ENCODE results near the gene WDR38. TPM values are rescaled to one million over a fixed set of nuclear protein-coding genes. Genes with fewer than 3 reads are reported as not detected.

Gene WDR38
- total and polyA plus RNA-seq, 3 experiments from 2014 or later = not detected

DNA sequence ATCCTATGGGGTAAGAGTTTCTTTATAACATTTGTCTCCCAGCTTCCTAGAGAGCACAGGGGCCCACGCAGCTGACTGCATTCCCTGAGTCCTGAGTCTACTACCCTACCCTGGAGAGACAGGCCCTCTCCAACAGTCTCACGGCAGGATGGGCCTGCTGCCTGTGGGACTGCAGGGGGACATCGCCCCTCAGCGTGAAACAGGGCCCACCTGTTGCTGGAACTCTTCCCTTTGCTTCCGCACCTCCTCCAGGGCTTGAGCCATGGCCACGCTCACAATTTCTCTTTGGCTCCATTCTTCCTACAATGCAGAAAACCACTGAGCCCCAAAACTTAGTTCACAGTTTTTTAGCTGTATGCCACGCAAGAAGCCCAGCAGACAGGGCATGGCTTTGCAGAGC, 36.9 kb downstream of the WDR38 start:
- ChIA-PET POLR2A (no interaction called here), CTCF (interaction anchor here (1.0 to 1.6 kb wide), 3 partner anchors 14 to 37 kb away, joined by 3 to 5 read pairs (median 4); partner anchors contain the start of gene WDR38)
- Mint-ChIP-seq H3K4me1 (peaks cover 7 to 9% (median 8%) of the 10 kb centered on the region in 3 donors), H3K36me3 (peaks cover 8 to 86% (median 25%) of the 10 kb centered on the region in 3 donors), H3K9me3 (no peaks in the 10 kb centered on the region), H3K27me3 (peaks cover 0 to 1% of the 10 kb centered on the region in 2 donors), H3K27ac (no peak overlapping the region), H3K4me3 (no peak overlapping the region)
- peaks cover 35% of the 10 kb centered on the region for H3K36me3 ChIP-seq (ENCODE audit: insufficient read depth, low read length)
- H3K4me1 ChIP-seq (ENCODE audit: insufficient read depth, low read length) = no peaks in the 10 kb centered on the region
- H3K27me3 ChIP-seq (ENCODE audit: insufficient read depth, low read length, poor library complexity, severe bottlenecking) = no peaks in the 10 kb centered on the region
- H3K9me3 ChIP-seq (ENCODE audit: low read length) = no peaks in the 10 kb centered on the region
- H3K27ac ChIP-seq (ENCODE audit: low read depth, low read length) = no peak overlapping the region
- no peak for DNase-seq
- no peak overlapping the region for H3K4me3 ChIP-seq (ENCODE audit: low read length)

DNA sequence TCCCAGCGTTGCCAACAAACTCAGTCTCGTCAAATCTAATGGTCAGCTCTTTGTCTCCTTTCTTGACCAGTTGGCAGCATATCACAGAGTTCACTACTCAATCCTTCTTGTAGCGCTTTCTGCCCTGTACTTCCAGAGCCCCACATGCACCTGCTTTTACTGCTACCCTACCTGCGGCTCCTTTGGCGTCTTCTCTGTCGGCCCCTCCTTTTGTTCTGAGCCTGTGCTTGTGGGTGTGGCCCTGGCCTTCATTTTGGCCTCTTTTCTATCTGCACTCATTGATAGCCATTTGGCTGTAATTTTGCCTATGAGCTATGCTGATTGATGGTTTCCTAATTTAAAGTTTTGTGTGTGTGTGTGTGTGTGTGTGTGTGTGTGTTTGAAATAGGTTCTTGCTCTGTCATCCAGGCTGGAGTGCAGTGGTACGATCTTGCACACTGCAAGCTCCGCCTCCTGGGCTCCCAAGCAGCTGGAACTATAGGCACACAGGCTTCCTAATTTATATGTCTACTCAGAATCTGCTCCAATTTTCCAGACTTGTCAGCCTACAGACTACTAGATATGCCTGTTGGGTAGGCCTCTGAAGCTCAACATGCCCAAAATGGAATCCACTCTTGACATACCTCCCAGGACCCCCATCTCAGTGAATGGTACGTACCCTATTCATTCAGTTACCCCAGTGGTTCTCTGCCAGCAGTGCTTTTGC, 40.9 kb downstream of the WDR38 start:
- H3K9me3 Mint-ChIP-seq = no peaks in the 10 kb centered on the region
- Histone ChIP-seq H3K4me1 (ENCODE audit: insufficient read depth, low read length) (no peaks in the 10 kb centered on the region), H3K27me3 (ENCODE audit: insufficient read depth, low read length, poor library complexity, severe bottlenecking) (no peaks in the 10 kb centered on the region), H3K4me3 (ENCODE audit: low read length) (no peak overlapping the region), H3K36me3 (ENCODE audit: insufficient read depth, low read length) (peaks cover 35% of the 10 kb centered on the region), H3K27ac (ENCODE audit: low read depth, low read length) (no peak overlapping the region), H3K9me3 (ENCODE audit: low read length) (no peaks in the 10 kb centered on the region)
- peaks cover 8 to 78% (median 22%) of the 10 kb centered on the region in 3 donors for H3K36me3 Mint-ChIP-seq
- no peak for DNase-seq
- ChIA-PET POLR2A (interaction anchor here (1.1 kb wide), 1 partner anchor 123 kb away, joined by 3 read pairs; no protein-coding TSS in a partner anchor), CTCF (interaction anchor here (0.7 to 4.2 kb wide), 6 partner anchors 9 to 41 kb away, joined by 4 to 16 read pairs (median 6); partner anchors contain the start of genes RPL35 and WDR38)
- no peaks in the 10 kb centered on the region for H3K27me3 Mint-ChIP-seq
- peak overlapping the region in 6 of 8 donors; percentile 15 to 68 (median 57) for H3K27ac Mint-ChIP-seq
- H3K4me3 Mint-ChIP-seq = no peak overlapping the region
- peaks cover 12 to 16% (median 15%) of the 10 kb centered on the region in 3 donors for H3K4me1 Mint-ChIP-seq

DNA sequence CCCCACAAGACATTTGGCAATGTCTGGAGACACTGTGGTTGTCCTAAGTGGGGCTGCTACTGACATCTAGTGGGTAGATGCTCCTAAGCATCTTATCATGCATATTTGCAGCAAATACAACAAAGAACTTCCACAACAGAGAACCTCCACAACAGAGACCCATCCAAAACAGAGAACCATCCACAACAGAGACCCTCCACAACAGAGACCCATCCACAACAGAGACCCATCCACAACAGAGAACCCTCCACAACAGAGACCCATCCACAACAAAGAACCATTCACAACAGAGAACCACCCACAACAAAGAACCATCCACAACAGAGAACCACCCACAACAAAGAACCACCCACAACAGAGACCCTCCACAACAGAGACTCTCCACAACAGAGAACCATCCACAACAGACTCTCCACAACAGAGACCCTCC, 41.5 kb downstream of the WDR38 start:
- peaks cover 32% of the 10 kb centered on the region for H3K36me3 ChIP-seq (ENCODE audit: insufficient read depth, low read length)
- no peaks in the 10 kb centered on the region for H3K4me1 ChIP-seq (ENCODE audit: insufficient read depth, low read length)
- H3K27me3 Mint-ChIP-seq = no peaks in the 10 kb centered on the region
- peak overlapping the region in 7 of 8 donors; percentile 15 to 91 (median 58) for H3K27ac Mint-ChIP-seq
- peak overlapping the region in 3 of 7 donors; percentile 35 to 78 (median 62) for H3K4me3 Mint-ChIP-seq
- peak; percentile 7 to 88 (median 60) for DNase-seq
- H3K27ac ChIP-seq (ENCODE audit: low read depth, low read length) = no peak overlapping the region
- no peak overlapping the region for H3K4me3 ChIP-seq (ENCODE audit: low read length)
- no peaks in the 10 kb centered on the region for H3K9me3 Mint-ChIP-seq
- H3K9me3 ChIP-seq (ENCODE audit: low read length) = no peaks in the 10 kb centered on the region
- peaks cover 12 to 16% (median 15%) of the 10 kb centered on the region in 3 donors for H3K4me1 Mint-ChIP-seq
- H3K27me3 ChIP-seq (ENCODE audit: insufficient read depth, low read length, poor library complexity, severe bottlenecking) = no peaks in the 10 kb centered on the region
- CTCF ChIA-PET = interaction anchor here (1.6 to 4.2 kb wide), 3 partner anchors 25 to 42 kb away, joined by 4 to 16 read pairs (median 8); partner anchors contain the start of genes RPL35 and WDR38
- POLR2A ChIA-PET = no interaction called here
- H3K36me3 Mint-ChIP-seq = peaks cover 5 to 78% (median 19%) of the 10 kb centered on the region in 3 donors

DNA sequence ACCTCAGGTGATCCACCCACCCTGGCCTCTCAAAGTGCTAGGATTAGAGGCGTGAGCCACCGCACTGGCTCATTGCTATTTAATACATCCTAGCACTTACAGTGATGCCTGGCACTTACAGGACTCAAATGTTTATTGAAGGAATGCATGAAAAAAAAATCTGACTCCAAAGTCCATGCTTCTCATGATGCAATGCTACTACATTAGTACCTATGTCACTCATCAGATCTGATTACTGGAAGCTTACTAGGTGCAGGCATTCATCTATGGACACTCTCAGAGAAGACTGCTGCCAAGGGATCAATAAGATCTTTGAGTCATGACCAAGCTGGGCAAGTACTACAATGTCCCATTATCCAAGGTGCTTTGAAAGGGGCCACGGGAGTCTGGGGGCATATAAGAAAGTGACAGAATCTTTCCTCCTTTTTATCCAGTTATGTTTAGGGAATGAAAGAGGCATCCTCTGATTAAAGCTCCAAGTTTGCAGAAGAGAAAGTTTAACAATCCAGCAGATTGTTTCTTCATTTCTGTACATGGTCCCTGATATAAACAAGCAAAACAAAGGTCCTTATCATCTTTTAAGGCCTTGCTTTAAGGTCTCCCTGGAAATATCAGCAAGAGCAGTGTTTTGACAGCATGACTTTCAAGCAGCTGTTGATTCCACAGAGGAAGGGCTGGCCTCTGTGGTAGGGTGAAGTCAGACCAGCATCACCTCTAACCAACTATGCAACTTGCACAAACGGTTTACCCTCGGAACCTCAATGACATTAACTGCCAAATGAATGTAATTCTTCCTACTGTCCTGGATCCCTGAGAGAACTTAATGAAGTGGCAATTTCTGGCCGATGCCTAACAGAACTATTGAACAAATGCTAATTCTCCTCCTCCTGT, 44.6 kb downstream of the WDR38 start:
- H3K4me3 ChIP-seq (ENCODE audit: low read length) = no peak overlapping the region
- H3K36me3 Mint-ChIP-seq = peaks cover 5 to 71% (median 24%) of the 10 kb centered on the region in 3 donors
- peaks cover 16% of the 10 kb centered on the region for H3K36me3 ChIP-seq (ENCODE audit: insufficient read depth, low read length)
- H3K4me1 Mint-ChIP-seq = peaks cover 12 to 16% (median 15%) of the 10 kb centered on the region in 3 donors
- no peaks in the 10 kb centered on the region for H3K9me3 Mint-ChIP-seq
- H3K4me3 Mint-ChIP-seq = no peak overlapping the region
- CTCF ChIA-PET = interaction anchor here (1.0 to 1.8 kb wide), 2 partner anchors 11 to 125 kb away, joined by 3 to 4 read pairs; no protein-coding TSS in a partner anchor
- no peaks in the 10 kb centered on the region for H3K27me3 ChIP-seq (ENCODE audit: insufficient read depth, low read length, poor library complexity, severe bottlenecking)
- POLR2A ChIA-PET = interaction anchor here (0.5 kb wide), 1 partner anchor 107 kb away, joined by 3 read pairs; no protein-coding TSS in a partner anchor
- peak overlapping the region in 2 of 8 donors; percentile 2 to 4 for H3K27ac Mint-ChIP-seq
- no peak for DNase-seq
- no peaks in the 10 kb centered on the region for H3K9me3 ChIP-seq (ENCODE audit: low read length)
- H3K4me1 ChIP-seq (ENCODE audit: insufficient read depth, low read length) = no peaks in the 10 kb centered on the region
- H3K27ac ChIP-seq (ENCODE audit: low read depth, low read length) = no peak overlapping the region
- peaks cover 0 to under 1% of the 10 kb centered on the region in 2 donors for H3K27me3 Mint-ChIP-seq

DNA sequence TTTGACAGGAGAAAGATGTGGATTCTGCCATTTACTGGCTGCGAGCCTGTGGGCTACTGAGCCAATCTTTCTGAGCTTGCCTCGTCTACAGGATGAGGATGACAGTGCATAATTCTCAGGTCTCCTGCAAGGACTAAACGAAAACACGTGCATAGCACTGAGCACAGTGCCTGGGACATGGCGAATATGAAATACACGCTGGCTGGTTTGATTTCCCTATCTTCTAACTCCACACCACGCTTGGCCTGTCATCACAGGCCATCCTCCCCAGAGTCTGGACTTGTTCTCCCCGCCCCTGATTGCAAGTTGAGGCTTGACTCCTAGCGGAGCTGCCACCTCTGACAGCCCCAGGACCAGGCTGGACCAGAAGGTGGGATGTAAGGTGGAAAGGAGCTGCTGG, 46.6 kb downstream of the WDR38 start:
- no peak for DNase-seq
- Mint-ChIP-seq H3K36me3 (peaks cover 8 to 62% (median 22%) of the 10 kb centered on the region in 3 donors), H3K4me1 (peaks cover 7 to 11% (median 10%) of the 10 kb centered on the region in 3 donors), H3K9me3 (no peaks in the 10 kb centered on the region), H3K27ac (no peak overlapping the region), H3K27me3 (peaks cover 0 to 2% of the 10 kb centered on the region in 2 donors), H3K4me3 (no peak overlapping the region)
- Histone ChIP-seq H3K36me3 (ENCODE audit: insufficient read depth, low read length) (peaks cover 13% of the 10 kb centered on the region), H3K4me3 (ENCODE audit: low read length) (no peak overlapping the region), H3K27me3 (ENCODE audit: insufficient read depth, low read length, poor library complexity, severe bottlenecking) (no peaks in the 10 kb centered on the region), H3K9me3 (ENCODE audit: low read length) (no peaks in the 10 kb centered on the region), H3K4me1 (ENCODE audit: insufficient read depth, low read length) (no peaks in the 10 kb centered on the region), H3K27ac (ENCODE audit: low read depth, low read length) (no peak overlapping the region)
- ChIA-PET CTCF (no interaction called here), POLR2A (no interaction called here)

DNA sequence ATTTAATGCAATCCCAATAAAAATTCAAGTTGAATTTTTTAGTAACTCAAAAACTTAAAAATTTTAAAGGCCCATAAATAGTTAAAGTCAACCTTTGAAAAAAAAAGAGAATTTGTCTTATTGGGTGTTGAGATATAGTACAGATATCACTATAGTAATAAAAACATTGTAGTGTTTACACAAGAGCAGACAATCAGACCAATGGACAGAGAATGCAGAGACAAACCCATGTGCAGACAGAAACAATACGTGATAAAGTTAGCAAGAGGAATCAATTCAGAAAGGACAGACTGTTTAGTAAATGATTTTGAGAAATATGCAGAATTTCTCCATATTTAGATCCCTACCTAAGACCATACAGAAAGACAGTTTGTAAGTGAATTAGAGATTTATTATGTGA, 53.7 kb downstream of the WDR38 start:
- H3K9me3 ChIP-seq (ENCODE audit: low read length) = no peaks in the 10 kb centered on the region
- DNase-seq = no peak
- ChIA-PET POLR2A (no interaction called here), CTCF (no interaction called here)
- no peaks in the 10 kb centered on the region for H3K9me3 Mint-ChIP-seq
- H3K27me3 ChIP-seq (ENCODE audit: insufficient read depth, low read length, poor library complexity, severe bottlenecking) = no peaks in the 10 kb centered on the region
- no peak overlapping the region for H3K4me3 ChIP-seq (ENCODE audit: low read length)
- H3K4me1 ChIP-seq (ENCODE audit: insufficient read depth, low read length) = no peaks in the 10 kb centered on the region
- peaks cover 0 to 2% of the 10 kb centered on the region in 2 donors for H3K27me3 Mint-ChIP-seq
- H3K4me3 Mint-ChIP-seq = no peak overlapping the region
- no peak overlapping the region for H3K27ac ChIP-seq (ENCODE audit: low read depth, low read length)
- peaks cover 6 to 53% (median 28%) of the 10 kb centered on the region in 3 donors for H3K36me3 Mint-ChIP-seq
- H3K4me1 Mint-ChIP-seq = peaks cover 0 to 4% (median 0%) of the 10 kb centered on the region in 3 donors
- peaks cover 12% of the 10 kb centered on the region for H3K36me3 ChIP-seq (ENCODE audit: insufficient read depth, low read length)
- peak overlapping the region in 3 of 8 donors; percentile 16 to 62 (median 36) for H3K27ac Mint-ChIP-seq

Measured in CD8-positive, alpha-beta memory T cell (primary cell).